ENCODE data around the gene PJA2.

DNA sequence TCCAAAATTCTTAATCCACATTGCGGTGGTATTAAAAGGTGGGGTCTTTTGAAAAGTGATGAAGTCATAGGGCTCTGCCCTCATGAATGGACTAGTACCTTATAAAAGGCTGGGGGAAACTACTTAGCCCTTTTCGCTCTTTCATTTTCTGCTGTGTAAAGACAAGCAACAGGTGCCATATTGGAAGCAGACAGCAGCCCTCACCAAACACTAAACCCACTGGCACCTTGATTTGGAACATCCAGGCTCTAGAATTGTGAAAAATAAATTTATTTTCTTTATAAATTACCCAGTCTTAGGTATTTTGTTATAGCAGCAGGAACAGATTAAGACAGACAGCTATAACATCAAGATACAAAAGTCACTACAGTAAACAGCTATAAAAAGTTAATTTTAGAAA is 12.8 kb downstream of the PJA2 start:
- TF ChIP-seq, protein P1, sequence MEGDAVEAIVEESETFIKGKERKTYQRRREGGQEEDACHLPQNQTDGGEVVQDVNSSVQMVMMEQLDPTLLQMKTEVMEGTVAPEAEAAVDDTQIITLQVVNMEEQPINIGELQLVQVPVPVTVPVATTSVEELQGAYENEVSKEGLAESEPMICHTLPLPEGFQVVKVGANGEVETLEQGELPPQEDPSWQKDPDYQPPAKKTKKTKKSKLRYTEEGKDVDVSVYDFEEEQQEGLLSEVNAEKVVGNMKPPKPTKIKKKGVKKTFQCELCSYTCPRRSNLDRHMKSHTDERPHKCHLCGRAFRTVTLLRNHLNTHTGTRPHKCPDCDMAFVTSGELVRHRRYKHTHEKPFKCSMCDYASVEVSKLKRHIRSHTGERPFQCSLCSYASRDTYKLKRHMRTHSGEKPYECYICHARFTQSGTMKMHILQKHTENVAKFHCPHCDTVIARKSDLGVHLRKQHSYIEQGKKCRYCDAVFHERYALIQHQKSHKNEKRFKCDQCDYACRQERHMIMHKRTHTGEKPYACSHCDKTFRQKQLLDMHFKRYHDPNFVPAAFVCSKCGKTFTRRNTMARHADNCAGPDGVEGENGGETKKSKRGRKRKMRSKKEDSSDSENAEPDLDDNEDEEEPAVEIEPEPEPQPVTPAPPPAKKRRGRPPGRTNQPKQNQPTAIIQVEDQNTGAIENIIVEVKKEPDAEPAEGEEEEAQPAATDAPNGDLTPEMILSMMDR (IDR thresholded peaks at IDR 0.05; ENCODE audit: low read depth, low read length, poor library complexity, severe bottlenecking): no peak
- TF ChIP-seq EZH2phosphoT487 (IDR thresholded peaks at IDR 0.05; ENCODE audit: borderline replicate concordance, low read length): no peak
